ENCODE data around the gene LEMD1.

- TF ChIP-seq GATA3 (IDR thresholded peaks at IDR 0.05; ENCODE audit: low read depth, low read length) (no peak), GATA2 (IDR thresholded peaks at IDR 0.05; ENCODE audit: low read depth, low read length) (no peak)
These were observed 68.2 kb downstream of the LEMD1 start for GRCh38 chr1:205353612-205354011.

All from SH-SY5Y (cell line).